NCI-H2107 treated with DMSO at 0.1 percent for 48 hours (cell line): ENCODE results near the gene PRICKLE3.
"Not testable (repeated sequence)": the region's sequence is repeated elsewhere in the genome, so short reads cannot be mapped to it uniquely, and the experiment has no call there.

Experiments used
- DNase-seq: peaks from one replicate; lab custom pipeline; 2025; ENCODE audit not compliant: unreplicated experiment; lab: John Stamatoyannopoulos, UW

Gene PRICKLE3

GRCh38 chrX:49183701-49184281 is 2.4 kb downstream of the PRICKLE3 start:
- DNase-seq: no peak

GRCh38 chrX:49179358-49179757 is 6.8 kb downstream of the PRICKLE3 start:
- DNase-seq: no peak

GRCh38 chrX:49178537-49178936 is 7.6 kb downstream of the PRICKLE3 start:
- no peak for DNase-seq

- DNase-seq: no peak
These were observed 8.2 kb downstream of the PRICKLE3 start for GRCh38 chrX:49177873-49178480.

- no peak for DNase-seq
These were observed 8.8 kb downstream of the PRICKLE3 start for GRCh38 chrX:49177338-49177833.

GRCh38 chrX:49176421-49177326 is 9.5 kb downstream of the PRICKLE3 start:
- no peak for DNase-seq

GRCh38 chrX:49175435-49176274 is 10.5 kb downstream of the PRICKLE3 start:
- no peak for DNase-seq

- no peak for DNase-seq
These were observed 11.4 kb downstream of the PRICKLE3 start for GRCh38 chrX:49174723-49175122.

GRCh38 chrX:49173544-49173943 is 12.6 kb downstream of the PRICKLE3 start:
- not testable (repeated sequence) for DNase-seq

- peak; percentile 29 for DNase-seq
These were observed 13.8 kb downstream of the PRICKLE3 start for GRCh38 chrX:49172280-49172780.

- no peak for DNase-seq
These were observed 14.4 kb downstream of the PRICKLE3 start, which contains the start of gene PLP2 for GRCh38 chrX:49171752-49172279. PLP2 (plus strand) TSS chrX:49171898; CDS start chrX:49172001, 103 bp downstream.

- DNase-seq: no peak
These were observed 18.4 kb downstream of the PRICKLE3 start for GRCh38 chrX:49167740-49168108.

- DNase-seq: no peak
These were observed 19.0 kb downstream of the PRICKLE3 start for GRCh38 chrX:49166914-49167739.

GRCh38 chrX:49165901-49166881 is 20.0 kb downstream of the PRICKLE3 start:
- peak; percentile 23 for DNase-seq

- no peak for DNase-seq
These were observed 21.4 kb downstream of the PRICKLE3 start for GRCh38 chrX:49164589-49165360.

GRCh38 chrX:49163555-49164419 is 22.4 kb downstream of the PRICKLE3 start:
- DNase-seq: peak; percentile 57

- no peak for DNase-seq
These were observed 23.6 kb downstream of the PRICKLE3 start, which contains the start of gene MAGIX for GRCh38 chrX:49162620-49163019. MAGIX (plus strand) TSS chrX:49162758; CDS start chrX:49162890, 132 bp downstream.
